ES-I3 (cell line): ENCODE data around the gene HENMT1.

Experiments used
- H3K36me3 ChIP-seq: 2 replicates; pipeline ENCODE4 v1.6.1; 2013; ENCODE audit warnings: mild to moderate bottlenecking, low read length, control low read depth, moderate library complexity; ENCODE audit not compliant: insufficient read depth
- H3K4me1 ChIP-seq: 2 replicates; pipeline ENCODE4 v1.6.1; 2013; ENCODE audit warnings: mild to moderate bottlenecking, control low read depth, low read length; ENCODE audit not compliant: insufficient read depth
- H3K9ac ChIP-seq: 2 replicates; pipeline ENCODE4 v1.6.1; 2013; ENCODE audit warnings: low read depth, mild to moderate bottlenecking, low read length, moderate library complexity
- H3K9me3 ChIP-seq: 2 replicates; pipeline ENCODE4 v1.6.1; 2013; ENCODE audit warnings: mild to moderate bottlenecking, low read length, moderate library complexity; ENCODE audit not compliant: control insufficient read depth, insufficient read depth

Gene HENMT1

GRCh38 chr1:108627951-108628350, 32.9 kb downstream of the HENMT1 start:
- Histone ChIP-seq H3K9me3 (no peaks in the 10 kb centered on the region), H3K36me3 (no peaks in the 10 kb centered on the region), H3K9ac (no peak overlapping the region), H3K4me1 (no peaks in the 10 kb centered on the region)

GRCh38 chr1:108627256-108627655, 33.6 kb downstream of the HENMT1 start:
- H3K9ac ChIP-seq: no peak overlapping the region
- H3K4me1 ChIP-seq: no peaks in the 10 kb centered on the region
- no peaks in the 10 kb centered on the region for H3K36me3 ChIP-seq

GRCh38 chr1:108624069-108624468, 36.8 kb downstream of the HENMT1 start:
- Histone ChIP-seq H3K9me3 (no peaks in the 10 kb centered on the region), H3K4me1 (no peaks in the 10 kb centered on the region), H3K36me3 (no peaks in the 10 kb centered on the region), H3K9ac (no peak overlapping the region)

More at GRCh38 chr1:108627256-108627655, 33.6 kb downstream of the HENMT1 start:
- no peaks in the 10 kb centered on the region for H3K9me3 ChIP-seq

GRCh38 chr1:108617724-108618056, 43.2 kb downstream of the HENMT1 start:
- no peaks in the 10 kb centered on the region for H3K4me1 ChIP-seq
- H3K9me3 ChIP-seq: no peaks in the 10 kb centered on the region
- no peaks in the 10 kb centered on the region for H3K36me3 ChIP-seq
- H3K9ac ChIP-seq: no peak overlapping the region

DNA sequence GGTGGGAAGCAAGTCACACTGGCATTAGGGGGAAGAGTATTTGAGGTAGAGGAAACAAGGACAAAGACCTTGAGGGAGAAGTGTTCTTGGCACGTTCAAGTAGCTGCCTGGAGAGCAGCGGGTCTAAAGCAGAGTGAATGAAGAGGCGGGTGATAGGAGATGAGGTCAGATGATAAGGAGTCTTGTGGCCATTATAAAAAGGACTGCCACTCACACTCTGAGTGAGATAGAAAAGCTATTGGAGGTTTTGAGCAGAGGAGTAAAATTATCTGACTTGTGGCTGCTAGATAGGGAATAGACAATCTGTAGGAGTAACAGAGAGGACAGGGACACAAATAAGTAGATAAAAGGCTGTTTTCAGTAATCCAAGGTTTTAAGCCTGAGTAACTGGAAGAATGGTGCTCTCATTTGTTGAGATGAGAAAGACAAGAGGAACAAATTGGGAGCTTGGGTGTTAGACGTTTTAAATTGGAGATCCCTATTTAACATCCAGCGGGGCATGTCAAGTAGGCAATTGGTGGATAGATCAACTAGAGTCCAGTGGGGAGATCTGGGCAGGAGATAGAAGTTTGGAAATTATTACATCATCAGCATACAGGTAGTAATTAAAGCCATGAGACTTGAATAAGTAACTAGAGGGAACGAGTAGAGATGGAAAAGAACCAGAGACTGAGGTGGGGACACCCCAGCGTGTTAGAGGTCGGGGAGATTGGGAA, 43.7 kb downstream of the HENMT1 start:
- no peaks in the 10 kb centered on the region for H3K36me3 ChIP-seq
- H3K9ac ChIP-seq: no peak overlapping the region
- no peaks in the 10 kb centered on the region for H3K9me3 ChIP-seq
- H3K4me1 ChIP-seq: no peaks in the 10 kb centered on the region

GRCh38 chr1:108615544-108615943, 45.3 kb downstream of the HENMT1 start:
- no peak overlapping the region for H3K9ac ChIP-seq
- H3K9me3 ChIP-seq: no peaks in the 10 kb centered on the region
- no peaks in the 10 kb centered on the region for H3K4me1 ChIP-seq
- no peaks in the 10 kb centered on the region for H3K36me3 ChIP-seq

GRCh38 chr1:108612496-108612895, 48.4 kb downstream of the HENMT1 start:
- Histone ChIP-seq H3K36me3 (0 out of 2 replicates have a peak, but pooled peaks cover 3% of the 10 kb centered on the region), H3K9ac (no peak overlapping the region), H3K4me1 (no peaks in the 10 kb centered on the region), H3K9me3 (no peaks in the 10 kb centered on the region)

- Histone ChIP-seq H3K4me1 (no peaks in the 10 kb centered on the region), H3K36me3 (0 out of 2 replicates have a peak, but pooled peaks cover 3% of the 10 kb centered on the region), H3K9ac (no peak overlapping the region), H3K9me3 (no peaks in the 10 kb centered on the region)
Observed at GRCh38 chr1:108611984-108612383, 48.9 kb downstream of the HENMT1 start.

GRCh38 chr1:108610073-108610472, 50.8 kb downstream of the HENMT1 start:
- Histone ChIP-seq H3K36me3 (0 out of 2 replicates have a peak, but pooled peaks cover 3% of the 10 kb centered on the region), H3K9ac (no peak overlapping the region), H3K9me3 (no peaks in the 10 kb centered on the region), H3K4me1 (no peaks in the 10 kb centered on the region)

- Histone ChIP-seq H3K36me3 (0 out of 2 replicates have a peak, but pooled peaks cover 3% of the 10 kb centered on the region), H3K9ac (no peak overlapping the region), H3K4me1 (no peaks in the 10 kb centered on the region), H3K9me3 (no peaks in the 10 kb centered on the region)
Observed at GRCh38 chr1:108609483-108610049, 51.3 kb downstream of the HENMT1 start.

DNA sequence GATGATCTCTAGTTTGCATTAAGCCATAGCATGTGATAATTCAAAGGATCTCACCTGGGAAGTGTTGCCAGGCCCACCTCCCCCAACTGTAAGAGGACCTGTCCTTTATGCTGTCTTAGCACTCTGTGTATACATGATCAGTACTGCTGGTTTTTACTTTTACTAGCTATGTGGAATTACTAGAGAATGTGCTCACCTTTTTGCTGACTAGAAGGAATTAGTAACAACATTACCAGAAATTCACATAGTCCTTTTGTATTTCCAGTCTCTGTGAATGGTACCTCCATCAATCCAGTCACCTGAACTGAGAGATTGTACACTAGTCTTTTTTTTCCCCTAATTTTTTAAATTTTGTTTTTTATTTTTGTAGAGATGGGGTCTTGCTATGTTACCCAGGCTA, 54.4 kb downstream of the HENMT1 start:
- H3K9me3 ChIP-seq: no peaks in the 10 kb centered on the region
- H3K36me3 ChIP-seq: peaks cover 6% of the 10 kb centered on the region; the same call in 1 of the 2 replicates
- no peaks in the 10 kb centered on the region for H3K4me1 ChIP-seq
- H3K9ac ChIP-seq: no peak overlapping the region

GRCh38 chr1:108605633-108606032, 55.3 kb downstream of the HENMT1 start:
- no peaks in the 10 kb centered on the region for H3K9me3 ChIP-seq
- H3K4me1 ChIP-seq: no peaks in the 10 kb centered on the region
- no peak overlapping the region for H3K9ac ChIP-seq
- H3K36me3 ChIP-seq: peaks cover 6% of the 10 kb centered on the region; the same call in 1 of the 2 replicates

GRCh38 chr1:108601708-108602410, 59.0 kb downstream of the HENMT1 start:
- Histone ChIP-seq H3K4me1 (no peaks in the 10 kb centered on the region), H3K9ac (no peak overlapping the region), H3K9me3 (no peaks in the 10 kb centered on the region), H3K36me3 (peaks cover 3% of the 10 kb centered on the region; the same call in 1 of the 2 replicates)

DNA sequence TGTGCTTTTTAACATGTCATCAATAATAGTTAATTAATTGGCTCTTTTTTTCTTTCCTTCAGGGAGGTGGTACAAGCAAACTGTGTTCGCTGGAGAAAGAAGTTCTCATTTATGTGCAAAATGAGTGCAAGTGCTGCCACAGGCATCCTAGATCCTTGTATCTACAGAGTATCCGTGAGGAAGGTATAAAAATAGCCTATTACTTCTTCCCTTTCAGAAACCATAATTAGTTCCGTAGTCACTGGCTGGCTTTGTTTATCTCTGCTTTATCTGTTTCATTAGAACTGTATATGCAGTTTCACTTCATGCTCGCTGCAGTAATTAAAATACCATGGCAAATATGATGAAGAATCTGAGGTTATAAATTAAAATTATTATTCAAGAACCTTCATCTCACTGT, 60.4 kb downstream of the HENMT1 start:
- peaks cover 3% of the 10 kb centered on the region; the same call in 1 of the 2 replicates for H3K36me3 ChIP-seq
- H3K9me3 ChIP-seq: no peaks in the 10 kb centered on the region
- H3K9ac ChIP-seq: no peak overlapping the region
- H3K4me1 ChIP-seq: peaks cover 4% of the 10 kb centered on the region; the same call in 1 of the 2 replicates

- H3K9ac ChIP-seq: no peak overlapping the region
- no peaks in the 10 kb centered on the region for H3K9me3 ChIP-seq
- H3K36me3 ChIP-seq: peaks cover 3% of the 10 kb centered on the region; the same call in 1 of the 2 replicates
- peaks cover 5% of the 10 kb centered on the region; the same call in 1 of the 2 replicates for H3K4me1 ChIP-seq
Observed at GRCh38 chr1:108598340-108598739, 62.6 kb downstream of the HENMT1 start.
